ENCODE measurements around the gene NTSR1.
A peak's percentile ranks its signal among the peaks of the same experiment; 100 is the strongest.

NTSR1 gene

GRCh38 chr20:62701161-62702012 is 7.2 kb upstream of the NTSR1 start:
- TF ChIP-seq CTCF (IDR thresholded peaks at IDR 0.05; ENCODE audit: low read depth, low read length), result no peak
- DNase-seq (ENCODE audit: low read depth in 2 of 2), result no peak
- H3K4me3 ChIP-seq (replicated peaks in 1 of 2; ENCODE audit: low read depth in 2 of 2, low read length in 2 of 2), result no peak overlapping the region

GRCh38 chr20:62702013-62702300 is 6.7 kb upstream of the NTSR1 start:
- DNase-seq (ENCODE audit: low read depth in 2 of 2), result no peak
- H3K4me3 ChIP-seq (replicated peaks in 1 of 2; ENCODE audit: low read depth in 2 of 2, low read length in 2 of 2), result no peak overlapping the region
- TF ChIP-seq CTCF (IDR thresholded peaks at IDR 0.05; ENCODE audit: low read depth, low read length), result no peak

DNA sequence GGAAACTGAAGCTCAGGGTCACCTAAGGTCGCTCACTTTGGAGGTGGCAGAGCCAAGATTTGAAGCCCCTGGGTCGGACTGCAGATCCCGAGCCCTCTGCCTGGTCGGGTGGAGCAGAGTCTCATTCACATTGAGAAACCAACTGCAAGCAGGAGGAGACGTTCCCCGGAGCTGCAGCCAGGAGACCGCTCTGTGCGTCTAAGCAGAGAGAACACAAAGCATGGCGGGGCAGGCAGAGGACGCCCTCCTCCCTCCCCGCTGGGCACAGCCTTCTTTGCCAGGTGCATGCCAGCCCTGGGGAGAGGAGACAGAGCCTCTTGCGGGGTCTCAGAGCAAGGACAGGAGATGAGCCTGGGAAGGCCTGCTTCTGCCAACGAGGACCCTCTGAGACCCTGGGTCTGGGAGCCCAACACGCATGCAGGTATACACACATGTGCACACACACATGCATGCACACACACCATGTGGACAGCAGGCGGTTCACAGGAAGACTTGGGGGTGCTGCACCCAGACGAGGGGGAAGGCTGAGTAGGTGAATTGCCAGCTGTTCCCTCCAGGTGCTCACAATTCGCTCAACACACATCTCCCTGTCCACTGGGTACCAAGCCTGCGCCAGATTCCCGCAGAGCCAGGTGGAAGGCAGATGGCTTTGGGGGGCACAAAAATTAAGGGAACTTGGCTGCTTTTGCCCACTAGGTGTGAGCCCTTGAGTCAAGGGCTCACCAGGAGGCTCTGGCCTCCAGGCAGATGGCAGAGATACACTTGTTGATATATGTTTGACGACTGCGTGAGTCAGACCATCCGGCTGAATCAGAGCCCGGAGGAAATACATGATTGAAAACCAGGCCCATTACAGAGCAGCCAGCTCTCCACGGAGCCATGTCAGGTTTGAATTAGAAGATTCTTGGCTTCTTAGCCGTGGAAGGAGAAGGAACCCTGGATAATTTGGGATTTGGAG is 5.5 kb upstream of the NTSR1 start:
- H3K4me3 ChIP-seq (replicated peaks in 1 of 2; ENCODE audit: low read depth in 2 of 2, low read length in 2 of 2), result no peak overlapping the region
- TF ChIP-seq CTCF (IDR thresholded peaks at IDR 0.05; ENCODE audit: low read depth, low read length), result peak; percentile 47
- peak; percentile 83 to 90 for DNase-seq (ENCODE audit: low read depth in 2 of 2)

- no peak for TF ChIP-seq CTCF (IDR thresholded peaks at IDR 0.05; ENCODE audit: low read depth, low read length)
- peak in 1 of 2 donors; percentile 14 for DNase-seq (ENCODE audit: low read depth in 2 of 2)
- no peak overlapping the region for H3K4me3 ChIP-seq (replicated peaks in 1 of 2; ENCODE audit: low read depth in 2 of 2, low read length in 2 of 2)
Observed at GRCh38 chr20:62703853-62704228, 4.8 kb upstream of the NTSR1 start.

DNA sequence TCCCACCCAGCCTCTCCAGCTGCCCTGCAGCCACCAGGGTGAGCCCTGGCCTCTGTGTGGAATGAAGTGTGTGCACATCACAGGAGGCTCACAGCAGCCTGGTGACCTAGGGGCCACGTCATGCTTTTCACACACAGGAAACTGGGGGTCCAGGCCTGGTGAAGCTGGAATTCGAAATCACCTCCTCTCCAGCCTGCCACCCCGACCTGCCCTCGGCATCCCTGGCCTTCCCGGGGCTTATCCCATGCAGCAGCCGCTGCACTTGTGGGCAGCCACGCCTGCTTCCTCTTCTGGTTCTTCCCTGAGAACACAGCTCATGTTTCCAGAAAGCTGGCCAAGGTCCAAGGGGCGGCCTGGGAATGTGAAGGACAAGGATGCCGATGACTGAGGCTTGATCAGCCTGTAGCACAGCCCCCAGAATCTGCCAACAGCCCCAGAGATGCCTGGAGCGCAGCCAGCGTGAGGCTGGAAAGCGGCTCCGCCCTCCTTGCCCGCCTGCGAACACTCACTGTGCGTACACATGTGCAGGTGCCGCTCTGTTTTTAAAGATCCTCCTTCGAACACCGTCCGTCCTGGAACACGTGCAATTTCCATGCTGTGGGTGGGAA is 4.2 kb upstream of the NTSR1 start:
- H3K4me3 ChIP-seq (replicated peaks in 1 of 2; ENCODE audit: low read depth in 2 of 2, low read length in 2 of 2), result no peak overlapping the region
- DNase-seq (ENCODE audit: low read depth in 2 of 2), result peak; percentile 92 to 96
- no peak for TF ChIP-seq CTCF (IDR thresholded peaks at IDR 0.05; ENCODE audit: low read depth, low read length)

- H3K4me3 ChIP-seq (replicated peaks in 1 of 2; ENCODE audit: low read depth in 2 of 2, low read length in 2 of 2), result no peak overlapping the region
- DNase-seq (ENCODE audit: low read depth in 2 of 2), result no peak
- no peak for TF ChIP-seq CTCF (IDR thresholded peaks at IDR 0.05; ENCODE audit: low read depth, low read length)
Observed at GRCh38 chr20:62705627-62706026, 3.0 kb upstream of the NTSR1 start.
